ENCODE measurements around the gene SEMA6B.

The SEMA6B gene

GRCh38 chr19:4518345-4519171 lies 40.9 kb downstream of the SEMA6B start, which contains the start of gene PLIN4:
Gene PLIN4 (minus strand): TSS chr19:4518486. CDS start chr19:4518272, 214 bp downstream.
- Histone ChIP-seq H3K4me1 (ENCODE audit: control insufficient read depth, insufficient read depth, low read length, poor library complexity, severe bottlenecking) (no peaks in the 10 kb centered on the region), H3K4me3 (ENCODE audit: insufficient read depth, low read depth, low read length, poor library complexity, severe bottlenecking) (no peak within 1 kb of the TSS)

DNA sequence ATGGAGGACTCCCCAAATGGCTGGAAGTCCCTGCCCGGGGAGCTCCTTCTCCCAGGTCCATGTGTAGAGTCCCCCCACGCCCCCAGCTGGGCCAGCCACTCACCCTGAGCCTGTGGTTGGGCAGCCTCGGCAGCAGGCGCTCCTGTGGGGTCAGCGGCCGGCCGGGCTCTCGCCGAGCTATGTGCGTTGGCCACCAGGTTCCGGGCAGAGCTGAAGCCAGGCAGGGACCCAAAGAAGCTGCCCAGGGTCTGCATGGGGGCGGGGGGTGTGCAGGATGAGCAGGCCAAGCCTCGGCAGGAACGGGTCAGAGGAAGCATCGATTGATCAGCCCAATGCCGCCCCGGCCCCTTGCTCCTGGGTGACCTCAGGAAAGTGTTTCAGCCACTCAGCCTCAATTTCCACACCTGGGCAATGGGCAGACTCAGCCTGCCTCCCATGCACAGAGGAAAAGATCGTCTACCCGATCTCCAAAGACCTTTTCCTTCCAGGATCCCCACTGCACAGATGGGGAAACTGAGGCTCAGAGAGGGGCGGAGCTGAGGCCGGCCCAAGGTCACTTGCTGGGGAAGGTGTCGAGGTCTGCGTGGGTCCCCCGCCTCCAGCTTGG lies 41.9 kb downstream of the SEMA6B start:
- Histone ChIP-seq H3K9me3 (ENCODE audit: control insufficient read depth, low read length) (no peaks in the 10 kb centered on the region), H3K27me3 (replicated peaks; ENCODE audit: control insufficient read depth, insufficient read depth, low read length, poor library complexity, severe bottlenecking) (no peaks in the 10 kb centered on the region), H3K4me3 (ENCODE audit: insufficient read depth, low read depth, low read length, poor library complexity, severe bottlenecking) (no peak overlapping the region), H3K27ac (ENCODE audit: insufficient read depth, low read length, poor library complexity, severe bottlenecking) (no peak overlapping the region), H3K36me3 (ENCODE audit: control insufficient read depth, insufficient read depth, low read length) (no peaks in the 10 kb centered on the region), H3K4me1 (ENCODE audit: control insufficient read depth, insufficient read depth, low read length, poor library complexity, severe bottlenecking) (no peaks in the 10 kb centered on the region)
- no peak for DNase-seq

More at GRCh38 chr19:4518345-4519171, 40.9 kb downstream of the SEMA6B start, which contains the start of gene PLIN4:
- Histone ChIP-seq H3K9me3 (ENCODE audit: control insufficient read depth, low read length) (no peaks in the 10 kb centered on the region), H3K27me3 (replicated peaks; ENCODE audit: control insufficient read depth, insufficient read depth, low read length, poor library complexity, severe bottlenecking) (no peaks in the 10 kb centered on the region), H3K27ac (ENCODE audit: insufficient read depth, low read length, poor library complexity, severe bottlenecking) (no peak within 1 kb of the TSS), H3K36me3 (ENCODE audit: control insufficient read depth, insufficient read depth, low read length) (no peaks in the 10 kb centered on the region)
- no peak for DNase-seq

- no peak overlapping the region for H3K27ac ChIP-seq (ENCODE audit: insufficient read depth, low read length, poor library complexity, severe bottlenecking)
- no peak for DNase-seq
- H3K27me3 ChIP-seq (replicated peaks; ENCODE audit: control insufficient read depth, insufficient read depth, low read length, poor library complexity, severe bottlenecking), result no peaks in the 10 kb centered on the region
- no peak overlapping the region for H3K4me3 ChIP-seq (ENCODE audit: insufficient read depth, low read depth, low read length, poor library complexity, severe bottlenecking)
- no peaks in the 10 kb centered on the region for H3K4me1 ChIP-seq (ENCODE audit: control insufficient read depth, insufficient read depth, low read length, poor library complexity, severe bottlenecking)
- H3K9me3 ChIP-seq (ENCODE audit: control insufficient read depth, low read length), result no peaks in the 10 kb centered on the region
- H3K36me3 ChIP-seq (ENCODE audit: control insufficient read depth, insufficient read depth, low read length), result no peaks in the 10 kb centered on the region
Measured at GRCh38 chr19:4516939-4517300, 42.6 kb downstream of the SEMA6B start.

GRCh38 chr19:4516199-4516938 lies 43.1 kb downstream of the SEMA6B start:
- Histone ChIP-seq H3K4me3 (ENCODE audit: insufficient read depth, low read depth, low read length, poor library complexity, severe bottlenecking) (no peak overlapping the region), H3K4me1 (ENCODE audit: control insufficient read depth, insufficient read depth, low read length, poor library complexity, severe bottlenecking) (no peaks in the 10 kb centered on the region), H3K27me3 (replicated peaks; ENCODE audit: control insufficient read depth, insufficient read depth, low read length, poor library complexity, severe bottlenecking) (no peaks in the 10 kb centered on the region), H3K36me3 (ENCODE audit: control insufficient read depth, insufficient read depth, low read length) (no peaks in the 10 kb centered on the region), H3K9me3 (ENCODE audit: control insufficient read depth, low read length) (no peaks in the 10 kb centered on the region), H3K27ac (ENCODE audit: insufficient read depth, low read length, poor library complexity, severe bottlenecking) (no peak overlapping the region)
- DNase-seq, result no peak

DNA sequence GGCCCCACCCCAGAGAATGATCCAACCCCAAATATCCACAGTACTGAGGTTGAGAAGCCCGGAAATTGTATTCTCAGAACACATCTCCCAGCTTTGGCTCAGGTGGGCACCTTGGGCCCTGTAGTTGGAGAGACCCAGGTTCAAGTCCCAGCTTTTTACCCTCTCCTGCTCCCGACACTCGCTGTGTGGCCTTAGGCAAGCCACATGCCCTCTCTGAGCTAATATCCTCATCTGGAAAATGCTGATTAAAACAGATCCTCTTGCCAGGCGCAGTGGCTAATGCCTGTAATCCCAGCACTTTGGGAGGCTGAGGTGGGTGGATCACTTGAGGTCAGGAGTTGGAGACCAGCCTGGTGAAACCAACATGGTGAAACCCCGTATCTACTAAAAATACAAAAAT lies 43.8 kb downstream of the SEMA6B start:
- H3K27me3 ChIP-seq (replicated peaks; ENCODE audit: control insufficient read depth, insufficient read depth, low read length, poor library complexity, severe bottlenecking), result no peaks in the 10 kb centered on the region
- no peaks in the 10 kb centered on the region for H3K4me1 ChIP-seq (ENCODE audit: control insufficient read depth, insufficient read depth, low read length, poor library complexity, severe bottlenecking)
- DNase-seq, result no peak
- no peaks in the 10 kb centered on the region for H3K36me3 ChIP-seq (ENCODE audit: control insufficient read depth, insufficient read depth, low read length)
- H3K4me3 ChIP-seq (ENCODE audit: insufficient read depth, low read depth, low read length, poor library complexity, severe bottlenecking), result no peak overlapping the region
- no peaks in the 10 kb centered on the region for H3K9me3 ChIP-seq (ENCODE audit: control insufficient read depth, low read length)
- no peak overlapping the region for H3K27ac ChIP-seq (ENCODE audit: insufficient read depth, low read length, poor library complexity, severe bottlenecking)

DNA sequence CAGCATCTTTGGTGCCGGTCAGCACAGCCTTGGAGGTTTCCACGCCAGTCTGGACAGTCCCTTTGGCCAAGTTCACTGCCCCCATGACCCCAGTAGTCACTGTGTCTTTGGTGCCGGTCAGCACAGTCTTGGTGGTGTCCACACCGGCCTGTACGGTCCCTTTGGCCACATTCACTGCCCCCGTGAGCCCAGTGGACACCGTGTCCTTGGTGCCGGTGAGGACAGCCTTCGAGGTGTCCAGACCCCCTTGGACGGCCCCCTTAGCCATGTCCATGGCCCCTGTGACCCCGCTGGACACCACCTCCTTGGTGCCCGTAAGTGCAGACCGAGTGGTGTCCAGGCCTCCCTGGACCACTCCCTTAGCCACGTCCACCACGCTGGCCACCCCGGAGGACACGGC lies 46.2 kb downstream of the SEMA6B start:
- no peaks in the 10 kb centered on the region for H3K4me1 ChIP-seq (ENCODE audit: control insufficient read depth, insufficient read depth, low read length, poor library complexity, severe bottlenecking)
- no peak overlapping the region for H3K4me3 ChIP-seq (ENCODE audit: insufficient read depth, low read depth, low read length, poor library complexity, severe bottlenecking)
- DNase-seq, result no peak
- no peaks in the 10 kb centered on the region for H3K27me3 ChIP-seq (replicated peaks; ENCODE audit: control insufficient read depth, insufficient read depth, low read length, poor library complexity, severe bottlenecking)
- no peak overlapping the region for H3K27ac ChIP-seq (ENCODE audit: insufficient read depth, low read length, poor library complexity, severe bottlenecking)
- H3K9me3 ChIP-seq (ENCODE audit: control insufficient read depth, low read length), result no peaks in the 10 kb centered on the region
- no peaks in the 10 kb centered on the region for H3K36me3 ChIP-seq (ENCODE audit: control insufficient read depth, insufficient read depth, low read length)

DNA sequence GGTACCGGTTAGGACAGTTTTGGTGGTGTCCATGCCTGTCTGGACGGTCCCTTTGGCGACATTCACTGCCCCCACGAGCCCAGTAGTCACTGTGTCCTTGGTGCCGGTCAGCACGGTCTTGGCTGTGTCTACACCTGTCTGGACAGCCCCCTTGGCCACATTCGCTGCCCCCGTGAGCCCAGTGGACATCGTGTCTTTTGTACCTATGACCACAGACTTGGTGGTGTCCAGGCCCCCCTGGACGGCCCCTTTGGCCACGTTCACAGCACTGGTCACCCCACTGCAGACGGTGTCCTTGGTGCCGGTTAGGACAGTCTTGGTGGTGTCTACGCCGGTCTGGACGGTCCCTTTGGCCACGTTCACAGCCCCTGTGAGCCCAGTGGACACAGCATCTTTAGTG lies 47.4 kb downstream of the SEMA6B start:
- Histone ChIP-seq H3K4me3 (ENCODE audit: insufficient read depth, low read depth, low read length, poor library complexity, severe bottlenecking) (no peak overlapping the region), H3K36me3 (ENCODE audit: control insufficient read depth, insufficient read depth, low read length) (no peaks in the 10 kb centered on the region), H3K4me1 (ENCODE audit: control insufficient read depth, insufficient read depth, low read length, poor library complexity, severe bottlenecking) (no peaks in the 10 kb centered on the region), H3K9me3 (ENCODE audit: control insufficient read depth, low read length) (no peaks in the 10 kb centered on the region), H3K27me3 (replicated peaks; ENCODE audit: control insufficient read depth, insufficient read depth, low read length, poor library complexity, severe bottlenecking) (no peaks in the 10 kb centered on the region), H3K27ac (ENCODE audit: insufficient read depth, low read length, poor library complexity, severe bottlenecking) (no peak overlapping the region)
- DNase-seq, result no peak

DNA sequence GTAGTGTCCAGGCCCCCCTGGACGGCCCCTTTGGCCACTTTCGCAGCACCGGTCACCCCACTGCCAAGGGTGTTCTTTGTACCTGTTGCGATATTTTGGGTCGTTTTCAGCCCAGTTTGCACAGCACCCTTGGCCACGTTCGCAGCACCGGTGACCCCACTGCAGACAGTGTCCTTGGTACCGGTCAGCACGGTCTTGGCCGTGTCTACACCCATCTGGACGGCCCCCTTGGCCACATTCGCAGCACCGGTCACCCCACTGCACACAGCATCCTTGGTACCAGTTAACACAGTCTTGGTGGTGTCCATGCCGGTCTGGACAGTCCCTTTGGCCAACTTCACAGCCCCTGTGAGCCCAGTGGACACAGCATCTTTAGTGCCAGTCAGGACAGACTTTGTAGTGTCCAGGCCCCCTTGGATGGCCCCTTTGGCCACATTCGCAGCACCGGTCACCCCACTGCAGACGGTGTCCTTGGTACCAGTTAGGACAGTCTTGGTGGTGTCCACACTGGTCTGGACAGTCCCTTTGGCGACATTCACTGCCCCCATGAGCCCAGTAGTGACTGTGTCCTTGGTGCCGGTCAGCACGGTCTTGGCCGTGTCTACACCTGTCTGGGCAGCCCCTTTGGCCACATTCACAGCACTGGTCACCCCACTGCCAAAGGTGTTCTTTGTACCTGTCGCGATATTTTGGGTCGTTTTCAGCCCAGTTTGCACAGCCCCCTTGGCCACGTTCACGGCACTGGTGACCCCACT lies 48.0 kb downstream of the SEMA6B start:
- no peaks in the 10 kb centered on the region for H3K9me3 ChIP-seq (ENCODE audit: control insufficient read depth, low read length)
- DNase-seq, result no peak
- H3K27ac ChIP-seq (ENCODE audit: insufficient read depth, low read length, poor library complexity, severe bottlenecking), result no peak overlapping the region
- H3K27me3 ChIP-seq (replicated peaks; ENCODE audit: control insufficient read depth, insufficient read depth, low read length, poor library complexity, severe bottlenecking), result no peaks in the 10 kb centered on the region
- H3K4me1 ChIP-seq (ENCODE audit: control insufficient read depth, insufficient read depth, low read length, poor library complexity, severe bottlenecking), result no peaks in the 10 kb centered on the region
- H3K4me3 ChIP-seq (ENCODE audit: insufficient read depth, low read depth, low read length, poor library complexity, severe bottlenecking), result no peak overlapping the region
- H3K36me3 ChIP-seq (ENCODE audit: control insufficient read depth, insufficient read depth, low read length), result no peaks in the 10 kb centered on the region

DNA sequence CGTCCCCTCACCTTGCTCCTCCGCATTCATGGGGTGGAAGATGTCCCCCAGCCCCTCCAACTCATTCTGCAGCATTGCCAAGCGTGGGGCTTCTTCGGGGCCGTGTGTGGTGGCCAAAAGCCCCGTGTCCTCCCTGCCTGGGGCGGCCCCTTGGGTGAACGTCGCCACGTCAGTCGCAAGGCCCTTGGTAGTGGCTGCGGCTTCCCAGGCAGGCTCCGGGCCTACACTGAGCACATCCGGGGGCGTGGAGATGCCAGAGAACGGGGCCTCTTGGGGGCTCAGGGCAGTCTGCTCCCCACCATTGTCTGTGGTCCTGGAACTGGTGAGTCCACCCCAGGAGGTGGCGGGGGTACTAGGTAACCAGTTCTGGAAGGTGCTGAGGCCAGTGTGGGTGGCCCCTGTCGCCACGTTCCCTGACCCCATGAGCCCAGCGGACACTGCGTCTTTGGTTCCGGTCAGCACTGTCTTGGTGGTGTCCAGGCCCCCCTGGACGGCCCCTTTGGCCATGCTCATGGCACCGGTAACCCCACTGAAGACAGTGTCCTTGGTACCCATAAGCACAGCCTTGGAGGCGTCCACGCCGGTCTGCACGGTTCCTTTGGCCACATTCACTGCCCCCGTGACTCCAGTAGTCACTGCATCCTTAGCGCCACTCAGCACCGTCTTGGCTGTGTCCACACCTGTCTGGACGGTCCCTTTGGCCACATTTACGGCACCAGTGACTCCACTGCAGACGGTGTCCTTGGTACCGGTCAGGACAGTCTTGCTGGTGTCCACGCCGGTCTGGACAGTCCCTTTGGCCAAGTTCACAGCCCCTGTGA lies 48.8 kb downstream of the SEMA6B start:
- no peaks in the 10 kb centered on the region for H3K27me3 ChIP-seq (replicated peaks; ENCODE audit: control insufficient read depth, insufficient read depth, low read length, poor library complexity, severe bottlenecking)
- no peaks in the 10 kb centered on the region for H3K4me1 ChIP-seq (ENCODE audit: control insufficient read depth, insufficient read depth, low read length, poor library complexity, severe bottlenecking)
- H3K27ac ChIP-seq (ENCODE audit: insufficient read depth, low read length, poor library complexity, severe bottlenecking), result no peak overlapping the region
- no peaks in the 10 kb centered on the region for H3K36me3 ChIP-seq (ENCODE audit: control insufficient read depth, insufficient read depth, low read length)
- H3K9me3 ChIP-seq (ENCODE audit: control insufficient read depth, low read length), result no peaks in the 10 kb centered on the region
- DNase-seq, result no peak
- no peak overlapping the region for H3K4me3 ChIP-seq (ENCODE audit: insufficient read depth, low read depth, low read length, poor library complexity, severe bottlenecking)

All from effector memory CD4-positive, alpha-beta T cell (primary cell).